ENCODE measurements around the gene AP3M1.

AP3M1 gene

GRCh38 chr10:74077416-74077815 lies 73.2 kb downstream of the AP3M1 start:
- TF ChIP-seq ZBTB7A (IDR thresholded peaks at IDR 0.05; ENCODE audit: low read depth) (no peak), CREB1 (IDR thresholded peaks at IDR 0.05; ENCODE audit: low read depth) (no peak)

- TF ChIP-seq NFIC (IDR thresholded peaks at IDR 0.05) (no peak), CREB1 (IDR thresholded peaks at IDR 0.05; ENCODE audit: low read depth) (no peak), RAD21 (IDR thresholded peaks at IDR 0.05; ENCODE audit: low read depth) (no peak), TAF1 (IDR thresholded peaks at IDR 0.05; ENCODE audit: low read depth) (no peak), YY1 (IDR thresholded peaks at IDR 0.05; ENCODE audit: low read depth) (no peak), EP300 (IDR thresholded peaks at IDR 0.05; ENCODE audit: borderline replicate concordance) (no peak), FOXM1 (IDR thresholded peaks at IDR 0.05; ENCODE audit: borderline replicate concordance, low read depth) (no peak), TEAD4 (IDR thresholded peaks at IDR 0.05) (no peak), MAX (IDR thresholded peaks at IDR 0.05) (no peak), TCF12 (IDR thresholded peaks at IDR 0.05; ENCODE audit: low read depth) (no peak), ZBTB7A (IDR thresholded peaks at IDR 0.05; ENCODE audit: low read depth) (no peak)
These were observed 73.7 kb downstream of the AP3M1 start for GRCh38 chr10:74076961-74077360.

GRCh38 chr10:74075906-74076305 lies 74.7 kb downstream of the AP3M1 start:
- no peak for TF ChIP-seq CEBPB (IDR thresholded peaks at IDR 0.05)
- TF ChIP-seq ZBTB7A (IDR thresholded peaks at IDR 0.05; ENCODE audit: low read depth), result no peak
- no peak for TF ChIP-seq RAD21 (IDR thresholded peaks at IDR 0.05; ENCODE audit: low read depth)
- TF ChIP-seq REST (IDR thresholded peaks at IDR 0.05; ENCODE audit: low read depth), result no peak
- no peak for TF ChIP-seq NFIC (IDR thresholded peaks at IDR 0.05)
- TF ChIP-seq CREB1 (IDR thresholded peaks at IDR 0.05; ENCODE audit: low read depth), result no peak
- no peak for TF ChIP-seq FOXM1 (IDR thresholded peaks at IDR 0.05; ENCODE audit: borderline replicate concordance, low read depth)
- TF ChIP-seq YY1 (IDR thresholded peaks at IDR 0.05; ENCODE audit: low read depth), result no peak
- no peak for TF ChIP-seq TAF1 (IDR thresholded peaks at IDR 0.05; ENCODE audit: low read depth)
- no peak for TF ChIP-seq MAX (IDR thresholded peaks at IDR 0.05)
- no peak for TF ChIP-seq EGR1 (IDR thresholded peaks at IDR 0.05)
- TF ChIP-seq EP300 (IDR thresholded peaks at IDR 0.05; ENCODE audit: borderline replicate concordance), result no peak
- no peak for TF ChIP-seq USF1 (IDR thresholded peaks at IDR 0.05)
- no peak for TF ChIP-seq TEAD4 (IDR thresholded peaks at IDR 0.05)

GRCh38 chr10:74072503-74072902 lies 78.1 kb downstream of the AP3M1 start:
- TF ChIP-seq TAF1 (IDR thresholded peaks at IDR 0.05; ENCODE audit: low read depth) (no peak), CEBPB (IDR thresholded peaks at IDR 0.05) (no peak), TCF12 (IDR thresholded peaks at IDR 0.05; ENCODE audit: low read depth) (no peak), EGR1 (IDR thresholded peaks at IDR 0.05) (no peak), REST (IDR thresholded peaks at IDR 0.05; ENCODE audit: low read depth) (no peak), YY1 (IDR thresholded peaks at IDR 0.05; ENCODE audit: low read depth) (no peak), MAX (IDR thresholded peaks at IDR 0.05) (no peak), EP300 (IDR thresholded peaks at IDR 0.05; ENCODE audit: borderline replicate concordance) (no peak), RAD21 (IDR thresholded peaks at IDR 0.05; ENCODE audit: low read depth) (no peak), TEAD4 (IDR thresholded peaks at IDR 0.05) (no peak), CREB1 (IDR thresholded peaks at IDR 0.05; ENCODE audit: low read depth) (no peak), USF1 (IDR thresholded peaks at IDR 0.05) (no peak), ZBTB7A (IDR thresholded peaks at IDR 0.05; ENCODE audit: low read depth) (no peak), FOXM1 (IDR thresholded peaks at IDR 0.05; ENCODE audit: borderline replicate concordance, low read depth) (no peak), NFIC (IDR thresholded peaks at IDR 0.05) (no peak)

- TF ChIP-seq ZBTB7A (IDR thresholded peaks at IDR 0.05; ENCODE audit: low read depth), result no peak
- no peak for TF ChIP-seq RAD21 (IDR thresholded peaks at IDR 0.05; ENCODE audit: low read depth)
- no peak for TF ChIP-seq EP300 (IDR thresholded peaks at IDR 0.05; ENCODE audit: borderline replicate concordance)
These were observed 79.5 kb downstream of the AP3M1 start for GRCh38 chr10:74071157-74071556.
